ENCODE results near the gene KCTD11.
A peak's percentile ranks its signal among the peaks of the same experiment; 100 is the strongest.

Gene KCTD11

DNA sequence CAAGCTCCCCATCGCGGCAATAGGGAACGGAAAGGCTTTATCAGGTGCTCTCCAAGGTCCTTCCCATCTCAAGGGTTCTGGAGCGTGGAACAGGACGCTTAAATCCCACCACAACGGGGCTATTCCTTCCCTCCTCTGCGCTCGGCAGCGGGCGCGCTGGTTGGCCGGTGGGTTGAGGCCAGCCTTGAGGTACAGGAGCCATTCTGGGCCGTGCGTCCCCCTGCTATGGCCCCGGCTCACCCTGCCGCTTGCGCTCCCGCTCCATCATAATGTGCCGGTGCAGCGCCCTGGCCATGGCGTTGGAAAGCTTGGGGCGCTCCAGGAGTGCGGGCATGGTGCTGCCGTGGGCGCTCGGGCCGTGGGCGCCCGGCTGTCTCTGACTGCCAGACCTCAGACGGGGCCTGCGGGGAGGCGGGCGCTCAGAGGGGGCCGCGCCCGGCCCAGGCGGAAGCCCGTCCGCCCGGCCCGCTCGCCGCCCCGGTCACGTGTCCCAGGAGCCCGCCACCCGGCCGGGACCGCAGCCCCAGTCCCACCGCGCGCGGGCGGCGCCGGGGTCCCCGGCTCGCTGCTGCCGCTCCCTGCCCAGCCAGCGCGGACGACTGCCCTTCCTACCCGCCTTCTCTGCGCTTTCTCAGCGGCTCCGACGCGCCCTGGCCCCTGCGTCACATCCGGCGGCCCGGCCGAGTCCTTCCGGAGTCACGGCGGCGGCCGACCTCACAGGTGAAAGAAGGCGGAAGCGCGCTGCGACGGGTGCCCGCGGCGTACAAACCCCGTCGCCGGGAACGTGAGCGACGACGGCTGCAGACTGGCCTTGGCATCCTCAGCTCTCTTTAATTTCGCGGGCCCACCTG, 37.0 kb upstream of the KCTD11 start, which contains the start of gene GPS2:
Gene GPS2 (minus strand): TSS at position 642 of the 851 bp plus-strand sequence. CDS start 308 bp downstream, at position 334.
- peak within 1 kb of the TSS; percentile 81 for H3K4me3 ChIP-seq (ENCODE audit: low read depth, low read length)
- no peak for DNase-seq (ENCODE audit: low read depth, low spot score)
- TF ChIP-seq CTCF (IDR thresholded peaks at IDR 0.05; ENCODE audit: insufficient read depth, low read length, missing control alignments): no peak
- POLR2A ChIA-PET: interaction anchor here (1.2 to 2.6 kb wide), 3 partner anchors 14 to 29 kb away, joined by 3 to 18 read pairs (median 5); partner anchors contain the start of gene NEURL4
- CTCF ChIA-PET: interaction anchor here (1.4 to 5.8 kb wide), 6 partner anchors 10 to 246 kb away, joined by 3 to 39 read pairs (median 5); no protein-coding TSS in a partner anchor

DNA sequence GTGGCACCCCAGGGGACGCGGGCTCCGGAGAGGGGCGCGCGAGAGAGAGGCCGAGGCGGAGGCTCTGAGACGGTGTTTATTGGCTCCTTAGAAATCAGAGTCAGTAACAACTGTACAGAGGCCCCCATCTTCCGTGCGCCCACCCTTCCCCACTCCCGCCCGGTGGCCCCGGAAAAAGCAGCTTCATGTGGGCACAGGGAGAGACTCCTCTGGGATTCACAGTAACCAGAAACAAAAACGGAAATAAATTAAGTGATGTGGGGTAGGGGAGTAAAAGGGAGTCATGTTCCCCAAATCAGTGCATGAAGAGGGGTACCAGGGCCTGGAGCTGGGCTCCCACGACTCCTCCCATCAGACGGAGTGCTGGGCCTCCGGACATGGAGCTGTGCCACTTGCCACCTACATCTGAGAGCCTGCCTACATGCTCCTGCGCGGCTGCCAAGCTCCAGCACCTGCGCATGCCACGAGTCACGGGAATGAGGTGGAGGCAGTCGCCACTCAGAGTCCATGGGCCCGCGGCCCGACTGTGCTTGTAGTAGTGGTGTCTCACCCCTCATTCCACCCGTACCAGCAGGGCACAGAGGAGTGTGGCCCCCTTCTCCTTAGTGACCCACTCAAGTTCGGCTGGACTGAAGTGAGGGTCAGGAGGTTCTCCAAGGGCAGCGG, 36.3 kb upstream of the KCTD11 start:
- peak overlapping the region; percentile 81 for H3K4me3 ChIP-seq (ENCODE audit: low read depth, low read length)
- ChIA-PET POLR2A (interaction anchor here (1.2 kb wide), 1 partner anchor 14 kb away, joined by 5 read pairs; the partner anchor contains the start of gene NEURL4), CTCF (interaction anchor here (1.6 to 5.8 kb wide), 2 partner anchors 9 to 245 kb away, joined by 4 to 39 read pairs; no protein-coding TSS in a partner anchor)
- no peak for TF ChIP-seq CTCF (IDR thresholded peaks at IDR 0.05; ENCODE audit: insufficient read depth, low read length, missing control alignments)
- no peak for DNase-seq (ENCODE audit: low read depth, low spot score)

DNA sequence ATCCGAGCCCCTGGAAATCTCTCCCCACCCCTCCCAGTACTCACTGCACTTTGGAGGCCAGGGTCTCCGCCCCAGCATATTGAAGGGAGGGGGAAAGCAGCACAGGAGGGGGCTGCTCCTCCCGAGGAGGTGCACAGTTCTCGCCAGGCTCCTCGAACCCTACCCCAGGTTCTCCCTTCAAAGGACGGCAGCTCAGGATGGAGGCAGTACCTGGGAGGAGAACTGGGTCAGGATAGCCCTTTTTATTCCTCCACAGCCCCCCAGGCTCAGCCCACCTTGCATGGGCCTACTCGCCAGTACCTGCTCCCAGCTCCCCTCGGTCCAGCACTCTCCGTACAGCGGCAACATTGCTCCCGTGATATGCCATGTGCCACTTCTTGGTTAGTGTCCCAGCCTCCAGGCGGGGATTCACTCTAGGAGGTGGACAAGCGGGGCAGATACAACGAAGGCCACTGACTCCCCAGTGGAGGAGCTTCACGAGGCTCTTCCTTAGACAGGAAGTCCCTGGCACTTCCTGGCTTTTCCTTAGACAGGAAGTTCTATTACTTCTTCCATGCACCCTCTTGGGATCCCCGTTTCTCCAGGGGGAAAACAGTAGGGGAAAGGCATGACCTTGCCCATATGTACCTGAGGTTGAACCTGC, 34.7 kb upstream of the KCTD11 start:
- H3K4me3 ChIP-seq (ENCODE audit: low read depth, low read length): no peak overlapping the region
- no peak for DNase-seq (ENCODE audit: low read depth, low spot score)
- TF ChIP-seq CTCF (IDR thresholded peaks at IDR 0.05; ENCODE audit: insufficient read depth, low read length, missing control alignments): no peak
- POLR2A ChIA-PET: interaction anchor here (1.2 kb wide), 1 partner anchor 12 kb away, joined by 6 read pairs; the partner anchor contains the start of gene NEURL4
- CTCF ChIA-PET: interaction anchor here (5.8 kb wide), 1 partner anchor 8 kb away, joined by 39 read pairs; no protein-coding TSS in a partner anchor

- no peak for DNase-seq (ENCODE audit: low read depth, low spot score)
- POLR2A ChIA-PET: interaction anchor here (1.2 kb wide), 1 partner anchor 11 kb away, joined by 6 read pairs; the partner anchor contains the start of gene NEURL4
- TF ChIP-seq CTCF (IDR thresholded peaks at IDR 0.05; ENCODE audit: insufficient read depth, low read length, missing control alignments): no peak
- CTCF ChIA-PET: interaction anchor here (0.9 to 5.8 kb wide), 2 partner anchors 7 to 11 kb away, joined by 5 to 39 read pairs; partner anchors contain the start of gene NEURL4
- no peak overlapping the region for H3K4me3 ChIP-seq (ENCODE audit: low read depth, low read length)
These were observed 33.7 kb upstream of the KCTD11 start for GRCh38 chr17:7318121-7318860.

DNA sequence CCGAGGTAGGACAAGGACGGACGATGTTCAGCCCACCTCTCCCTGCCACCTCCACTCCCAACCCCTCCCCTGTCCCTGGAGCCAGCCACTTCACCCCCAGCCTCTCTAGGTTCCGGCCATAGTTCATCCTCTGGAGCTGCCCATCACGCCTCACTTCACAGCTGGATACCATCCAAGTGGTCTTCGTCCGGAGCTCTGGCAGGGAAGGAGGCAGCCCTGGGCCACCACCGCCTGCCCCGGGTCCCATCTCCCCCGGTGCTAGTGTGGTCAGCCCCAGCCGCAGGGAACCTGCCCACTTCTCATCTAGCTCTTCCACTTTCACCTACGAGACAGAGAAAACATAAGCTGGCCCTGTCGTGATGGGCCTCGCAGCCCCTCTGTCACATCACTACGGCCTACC, 30.5 kb upstream of the KCTD11 start:
- no peak for DNase-seq (ENCODE audit: low read depth, low spot score)
- ChIA-PET POLR2A (no interaction called here), CTCF (interaction anchor here (0.8 to 2.9 kb wide), 4 partner anchors 24 to 276 kb away, joined by 3 to 9 read pairs (median 5); no protein-coding TSS in a partner anchor)
- TF ChIP-seq CTCF (IDR thresholded peaks at IDR 0.05; ENCODE audit: insufficient read depth, low read length, missing control alignments): no peak
- no peak overlapping the region for H3K4me3 ChIP-seq (ENCODE audit: low read depth, low read length)
